Activated naive CD8-positive, alpha-beta T cell treated with anti-CD3 and anti-CD28 coated beads, Interleukin-2, amount 10 ng/mL, durations not matched to agents 7 days and 5 days (primary cell): ENCODE measurements around the gene CAMK2G. TPM values are rescaled to one million over a fixed set of nuclear protein-coding genes. Genes with fewer than 3 reads are reported as not detected.
A peak's percentile ranks its signal among the peaks of the same experiment; 100 is the strongest.
"Not testable (repeated sequence)": the region's sequence is repeated elsewhere in the genome, so short reads cannot be mapped to it uniquely, and the experiment has no call there.

Source experiments
- ATAC-seq: fragments of 150-1000 bp; cut with Tn5 transposase; one replicate; pipeline ENCODE4 v1.10.0; 2021; ENCODE audit warnings: low read depth, moderate library complexity
- POLR2A ChIA-PET: fragments of 350-600 bp; sonication (Branson Sonifier 250); formaldehyde crosslinking; loops from one replicate; lab custom pipeline; 2021; ENCODE audit warnings: antibody characterized with exemption; lab: Charles Lee
- DNase-seq: peaks from one replicate; pipeline ENCODE4 v3.0.0; 2021
- H3K27ac Mint-ChIP-seq: one replicate; pipeline ENCODE4 v1.8.0; 2022; ENCODE audit warnings: mild to moderate bottlenecking, mixed read lengths
- H3K27me3 Mint-ChIP-seq: one replicate; pipeline ENCODE4 v1.8.0; 2022; ENCODE audit warnings: mild to moderate bottlenecking, moderate library complexity, mixed read lengths
- H3K36me3 Mint-ChIP-seq: one replicate; pipeline ENCODE4 v1.8.0; 2021; ENCODE audit warnings: mild to moderate bottlenecking, mixed read lengths
- H3K4me1 Mint-ChIP-seq: one replicate; pipeline ENCODE4 v1.8.0; 2021; ENCODE audit warnings: mixed read lengths
- H3K4me3 Mint-ChIP-seq: one replicate; pipeline ENCODE4 v1.8.0; 2022; ENCODE audit warnings: mild to moderate bottlenecking, moderate library complexity, mixed read lengths
- H3K9me3 Mint-ChIP-seq: one replicate; pipeline ENCODE4 v1.8.0; 2021; ENCODE audit warnings: mixed read lengths
- total RNA-seq, 2 experiments: library from RNA; stranded (reverse); gene quantifications; one replicate each; pipeline ENCODE4 v1.2.3, GENCODE V29; 2021

CAMK2G gene
- total RNA-seq, 2 experiments from 2014 or later: 48.6 to 53.5 TPM

GRCh38 chr10:73895381-73895780, 21.0 kb upstream of the CAMK2G start:
- H3K4me1 Mint-ChIP-seq, H3K27ac Mint-ChIP-seq, ATAC-seq, H3K36me3 Mint-ChIP-seq, DNase-seq, H3K9me3 Mint-ChIP-seq, POLR2A ChIA-PET, H3K4me3 Mint-ChIP-seq: not testable (repeated sequence)
- H3K27me3 Mint-ChIP-seq: peaks cover 20% of the 10 kb centered on the region

- H3K36me3 Mint-ChIP-seq: no peaks in the 10 kb centered on the region
- no peaks in the 10 kb centered on the region for H3K9me3 Mint-ChIP-seq
- no peak for ATAC-seq
- DNase-seq: no peak
- no peak overlapping the region for H3K27ac Mint-ChIP-seq
- H3K4me1 Mint-ChIP-seq: peaks cover 1% of the 10 kb centered on the region
- no peak overlapping the region for H3K4me3 Mint-ChIP-seq
- H3K27me3 Mint-ChIP-seq: peaks cover 18% of the 10 kb centered on the region
- POLR2A ChIA-PET: no interaction called here
Observed at GRCh38 chr10:73894245-73894971, 20.1 kb upstream of the CAMK2G start.

- DNase-seq (no peak), ATAC-seq (no peak)
- Mint-ChIP-seq H3K36me3 (no peaks in the 10 kb centered on the region), H3K4me1 (peaks cover 1% of the 10 kb centered on the region), H3K4me3 (no peak overlapping the region), H3K9me3 (no peaks in the 10 kb centered on the region), H3K27ac (no peak overlapping the region), H3K27me3 (peaks cover 15% of the 10 kb centered on the region)
- POLR2A ChIA-PET: no interaction called here
Observed at GRCh38 chr10:73893426-73893825, 19.1 kb upstream of the CAMK2G start.

GRCh38 chr10:73892310-73893030, 18.1 kb upstream of the CAMK2G start:
- POLR2A ChIA-PET: no interaction called here
- peaks cover 12% of the 10 kb centered on the region for H3K27me3 Mint-ChIP-seq
- H3K4me1 Mint-ChIP-seq: peaks cover 1% of the 10 kb centered on the region
- no peaks in the 10 kb centered on the region for H3K9me3 Mint-ChIP-seq
- no peak overlapping the region for H3K27ac Mint-ChIP-seq
- no peaks in the 10 kb centered on the region for H3K36me3 Mint-ChIP-seq
- DNase-seq (no peak), ATAC-seq (no peak)
- no peak overlapping the region for H3K4me3 Mint-ChIP-seq

GRCh38 chr10:73891540-73891939, 17.2 kb upstream of the CAMK2G start:
- ATAC-seq: no peak
- no peaks in the 10 kb centered on the region for H3K9me3 Mint-ChIP-seq
- no peak for DNase-seq
- peaks cover 10% of the 10 kb centered on the region for H3K27me3 Mint-ChIP-seq
- no peak overlapping the region for H3K27ac Mint-ChIP-seq
- POLR2A ChIA-PET: no interaction called here
- no peaks in the 10 kb centered on the region for H3K36me3 Mint-ChIP-seq
- no peak overlapping the region for H3K4me3 Mint-ChIP-seq
- peaks cover 1% of the 10 kb centered on the region for H3K4me1 Mint-ChIP-seq

GRCh38 chr10:73890830-73891229, 16.5 kb upstream of the CAMK2G start:
- ATAC-seq, DNase-seq, H3K4me1 Mint-ChIP-seq, H3K27ac Mint-ChIP-seq, POLR2A ChIA-PET, H3K36me3 Mint-ChIP-seq, H3K27me3 Mint-ChIP-seq, H3K4me3 Mint-ChIP-seq, H3K9me3 Mint-ChIP-seq: not testable (repeated sequence)

GRCh38 chr10:73890261-73890660, 15.9 kb upstream of the CAMK2G start:
- H3K4me1 Mint-ChIP-seq: peaks cover 3% of the 10 kb centered on the region
- H3K4me3 Mint-ChIP-seq: no peak overlapping the region
- ATAC-seq: no peak
- H3K36me3 Mint-ChIP-seq: no peaks in the 10 kb centered on the region
- POLR2A ChIA-PET: interaction anchor here (0.6 kb wide), 1 partner anchor 50 kb away, joined by 5 read pairs; no protein-coding TSS in a partner anchor
- peaks cover 10% of the 10 kb centered on the region for H3K27me3 Mint-ChIP-seq
- H3K9me3 Mint-ChIP-seq: no peaks in the 10 kb centered on the region
- DNase-seq: no peak
- no peak overlapping the region for H3K27ac Mint-ChIP-seq

- ATAC-seq, POLR2A ChIA-PET, DNase-seq, H3K27me3 Mint-ChIP-seq, H3K4me3 Mint-ChIP-seq, H3K36me3 Mint-ChIP-seq, H3K4me1 Mint-ChIP-seq, H3K27ac Mint-ChIP-seq, H3K9me3 Mint-ChIP-seq: not testable (repeated sequence)
Observed at GRCh38 chr10:73889416-73889815, 15.1 kb upstream of the CAMK2G start.

- no peak overlapping the region for H3K4me3 Mint-ChIP-seq
- H3K27me3 Mint-ChIP-seq: peaks cover 10% of the 10 kb centered on the region
- POLR2A ChIA-PET: no interaction called here
- H3K27ac Mint-ChIP-seq: no peak overlapping the region
- H3K36me3 Mint-ChIP-seq: no peaks in the 10 kb centered on the region
- no peaks in the 10 kb centered on the region for H3K9me3 Mint-ChIP-seq
- ATAC-seq (no peak), DNase-seq (no peak)
- H3K4me1 Mint-ChIP-seq: peaks cover 3% of the 10 kb centered on the region
Observed at GRCh38 chr10:73889014-73889413, 14.7 kb upstream of the CAMK2G start.

GRCh38 chr10:73888514-73888913, 14.2 kb upstream of the CAMK2G start:
- Mint-ChIP-seq H3K27me3 (peaks cover 9% of the 10 kb centered on the region), H3K27ac (no peak overlapping the region), H3K4me1 (peaks cover 3% of the 10 kb centered on the region), H3K4me3 (no peak overlapping the region), H3K9me3 (no peaks in the 10 kb centered on the region), H3K36me3 (no peaks in the 10 kb centered on the region)
- POLR2A ChIA-PET: no interaction called here
- ATAC-seq (no peak), DNase-seq (no peak)

- POLR2A ChIA-PET: no interaction called here
- H3K27ac Mint-ChIP-seq: no peak overlapping the region
Observed at GRCh38 chr10:73887294-73888039, 13.1 kb upstream of the CAMK2G start.

GRCh38 chr10:73886661-73887293, 12.4 kb upstream of the CAMK2G start:
- ATAC-seq: no peak

More at GRCh38 chr10:73887294-73888039, 13.1 kb upstream of the CAMK2G start:
- DNase-seq: no peak
- Mint-ChIP-seq H3K27me3 (peaks cover 2% of the 10 kb centered on the region), H3K9me3 (no peaks in the 10 kb centered on the region), H3K36me3 (no peaks in the 10 kb centered on the region), H3K4me1 (peaks cover 3% of the 10 kb centered on the region), H3K4me3 (no peak overlapping the region)
- no peak for ATAC-seq

GRCh38 chr10:73886085-73886529, 11.8 kb upstream of the CAMK2G start:
- peaks cover 6% of the 10 kb centered on the region for H3K4me1 Mint-ChIP-seq
- peaks cover 5% of the 10 kb centered on the region for H3K27me3 Mint-ChIP-seq
- no peak overlapping the region for H3K4me3 Mint-ChIP-seq
- POLR2A ChIA-PET: no interaction called here
- H3K27ac Mint-ChIP-seq: no peak overlapping the region
- no peaks in the 10 kb centered on the region for H3K36me3 Mint-ChIP-seq
- DNase-seq (peak; percentile 62), ATAC-seq (peak; percentile 96)
- no peaks in the 10 kb centered on the region for H3K9me3 Mint-ChIP-seq

More at GRCh38 chr10:73886661-73887293, 12.4 kb upstream of the CAMK2G start:
- Mint-ChIP-seq H3K4me1 (peaks cover 3% of the 10 kb centered on the region), H3K36me3 (no peaks in the 10 kb centered on the region), H3K27me3 (no peaks in the 10 kb centered on the region), H3K9me3 (no peaks in the 10 kb centered on the region), H3K4me3 (no peak overlapping the region), H3K27ac (no peak overlapping the region)
- POLR2A ChIA-PET: no interaction called here
- DNase-seq: no peak
